Measurements from ENCODE around the gene PSMD7.

DNA sequence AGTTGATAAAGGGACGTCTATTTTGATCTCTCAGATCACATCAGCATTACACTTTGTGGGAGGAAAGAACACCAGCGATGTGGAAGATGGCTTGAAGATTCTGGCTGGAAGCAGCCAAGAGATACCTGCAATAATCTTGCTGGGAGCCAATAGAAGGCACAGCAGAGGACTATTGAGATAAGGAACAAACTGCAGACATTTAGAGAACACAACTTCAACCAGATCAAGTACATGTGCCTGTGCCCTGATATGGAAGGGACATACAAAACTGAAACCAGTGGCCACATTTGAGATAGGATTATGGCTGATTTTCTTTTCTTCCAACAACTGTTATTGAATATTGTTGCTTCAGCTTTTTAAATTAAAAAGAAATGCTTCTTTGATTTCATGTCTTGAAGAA, 18.6 kb upstream of the PSMD7 start:
- TF ChIP-seq, protein P1, sequence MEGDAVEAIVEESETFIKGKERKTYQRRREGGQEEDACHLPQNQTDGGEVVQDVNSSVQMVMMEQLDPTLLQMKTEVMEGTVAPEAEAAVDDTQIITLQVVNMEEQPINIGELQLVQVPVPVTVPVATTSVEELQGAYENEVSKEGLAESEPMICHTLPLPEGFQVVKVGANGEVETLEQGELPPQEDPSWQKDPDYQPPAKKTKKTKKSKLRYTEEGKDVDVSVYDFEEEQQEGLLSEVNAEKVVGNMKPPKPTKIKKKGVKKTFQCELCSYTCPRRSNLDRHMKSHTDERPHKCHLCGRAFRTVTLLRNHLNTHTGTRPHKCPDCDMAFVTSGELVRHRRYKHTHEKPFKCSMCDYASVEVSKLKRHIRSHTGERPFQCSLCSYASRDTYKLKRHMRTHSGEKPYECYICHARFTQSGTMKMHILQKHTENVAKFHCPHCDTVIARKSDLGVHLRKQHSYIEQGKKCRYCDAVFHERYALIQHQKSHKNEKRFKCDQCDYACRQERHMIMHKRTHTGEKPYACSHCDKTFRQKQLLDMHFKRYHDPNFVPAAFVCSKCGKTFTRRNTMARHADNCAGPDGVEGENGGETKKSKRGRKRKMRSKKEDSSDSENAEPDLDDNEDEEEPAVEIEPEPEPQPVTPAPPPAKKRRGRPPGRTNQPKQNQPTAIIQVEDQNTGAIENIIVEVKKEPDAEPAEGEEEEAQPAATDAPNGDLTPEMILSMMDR (IDR thresholded peaks at IDR 0.05): no peak
- TF ChIP-seq POLR2A (IDR thresholded peaks at IDR 0.05) (no peak), EP300 (IDR thresholded peaks at IDR 0.05) (no peak)

All from tibial nerve (tissue), 4 donors.